Tibial nerve (tissue), 4 donors: ENCODE measurements around the gene OR5D13. TPM values are rescaled to one million over a fixed set of nuclear protein-coding genes. Genes with fewer than 3 reads are reported as not detected.

ENCODE experiments used
- DNase-seq, 2 donors: peaks; one replicate each; pipeline ENCODE4 v3.0.0-alpha.2; 2019; ENCODE audit warnings: low spot score in 2 of 2
- H3K27ac ChIP-seq, 4 donors: fragments of 200-600 bp; sonication (generic) in 3 of 4; one replicate each; pipeline ENCODE4 v1.5.1; 2017 to 2019; ENCODE audit warnings: mild to moderate bottlenecking in 1 of 4
- H3K27me3 ChIP-seq, 2 donors: fragments of 200-600 bp; sonication (generic) in 1 of 2; one replicate each; pipeline versions ENCODE4 v1.5.1 to v1.6.0; 2017 to 2019
- H3K36me3 ChIP-seq, 3 donors: fragments of 200-600 bp; sonication (generic); one replicate each; pipeline ENCODE4 v1.5.1; 2018 to 2019
- H3K4me1 ChIP-seq, 4 donors: fragments of 200-600 bp; sonication (generic) in 3 of 4; one replicate each; pipeline ENCODE4 v1.5.1; 2017 to 2019
- H3K4me3 ChIP-seq, 4 donors: fragments of 200-600 bp; sonication (generic) in 3 of 4; one replicate each; pipeline ENCODE4 v1.5.1; 2017 to 2019; ENCODE audit warnings: mild to moderate bottlenecking in 1 of 4, moderate library complexity in 1 of 4
- H3K9me3 ChIP-seq, 4 donors: fragments of 200-600 bp; sonication (generic) in 3 of 4; one replicate each; pipeline ENCODE4 v1.5.1; 2017 to 2019
- EP300 ChIP-seq, 2 donors: sonication (generic); formaldehyde crosslinking; IDR thresholded peaks; one replicate each; pipeline ENCODE4 v1.6.1; 2017; ENCODE audit warnings: antibody characterized with exemption in 2 of 2, mild to moderate bottlenecking in 1 of 2
- POLR2A ChIP-seq, 2 donors: fragments of 450-650 bp; IDR thresholded peaks; one replicate each; pipeline ENCODE4 v1.6.1; 2017; ENCODE audit warnings: antibody characterized with exemption in 2 of 2, mild to moderate bottlenecking in 2 of 2, moderate library complexity in 2 of 2
- WGBS, 2 donors: methylation state at CpG; one replicate each; pipeline ENCODE4 v1.1.5; 2018; 5-methylcytosine and 5-hydroxymethylcytosine counted together
- total RNA-seq, 4 donors: library from RNA; depleted of rRNA; stranded (reverse); fragments of >200 nt; gene quantifications; one replicate each; pipeline ENCODE4 v1.1.0, GENCODE V29; 2016
- TF ChIP-seq, protein P1 (sequence below), 5 experiments: fragments of 200-600 bp in 3 of 5; fragments of 450-650 bp in 2 of 5; sonication (generic) in 3 of 5; IDR thresholded peaks; one replicate each; pipeline ENCODE4 v1.5.1; 2016 to 2019; ENCODE audit warnings: antibody characterized with exemption in 5 of 5, mild to moderate bottlenecking in 3 of 5, moderate library complexity in 2 of 5

The OR5D13 gene, protein sequence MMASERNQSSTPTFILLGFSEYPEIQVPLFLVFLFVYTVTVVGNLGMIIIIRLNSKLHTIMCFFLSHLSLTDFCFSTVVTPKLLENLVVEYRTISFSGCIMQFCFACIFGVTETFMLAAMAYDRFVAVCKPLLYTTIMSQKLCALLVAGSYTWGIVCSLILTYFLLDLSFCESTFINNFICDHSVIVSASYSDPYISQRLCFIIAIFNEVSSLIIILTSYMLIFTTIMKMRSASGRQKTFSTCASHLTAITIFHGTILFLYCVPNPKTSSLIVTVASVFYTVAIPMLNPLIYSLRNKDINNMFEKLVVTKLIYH
- not detected for total RNA-seq

DNA sequence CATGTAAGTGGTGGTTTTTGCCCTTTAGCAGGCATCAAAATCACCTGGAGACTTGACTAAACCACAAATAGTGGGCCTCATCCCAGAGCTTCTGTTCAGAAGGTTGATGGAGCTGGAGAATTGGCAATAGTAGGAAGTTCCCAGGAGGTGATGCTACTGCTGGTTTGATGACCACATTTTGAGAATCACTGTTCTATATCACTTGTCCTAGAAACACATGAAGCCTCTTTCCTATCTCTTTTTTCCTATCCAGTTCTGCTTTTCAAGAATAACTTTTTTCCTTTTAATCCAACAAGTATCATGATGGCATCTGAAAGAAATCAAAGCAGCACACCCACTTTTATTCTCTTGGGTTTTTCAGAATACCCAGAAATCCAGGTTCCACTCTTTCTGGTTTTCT, at the start of gene OR5D13:
OR5D13 (plus strand) TSS at position 301 of the 400 bp plus-strand sequence; CDS start at position 301, 0 bp downstream.
- Histone ChIP-seq H3K36me3 (no peaks in the 10 kb centered on the region), H3K27ac (no peak within 1 kb of the TSS), H3K4me3 (no peak within 1 kb of the TSS), H3K4me1 (no peaks in the 10 kb centered on the region), H3K27me3 (no peaks in the 10 kb centered on the region), H3K9me3 (peaks cover 0 to 6% (median 0%) of the 10 kb centered on the region in 4 donors)
- no peak for TF ChIP-seq POLR2A (IDR thresholded peaks at IDR 0.05)
- no peak for DNase-seq

DNA sequence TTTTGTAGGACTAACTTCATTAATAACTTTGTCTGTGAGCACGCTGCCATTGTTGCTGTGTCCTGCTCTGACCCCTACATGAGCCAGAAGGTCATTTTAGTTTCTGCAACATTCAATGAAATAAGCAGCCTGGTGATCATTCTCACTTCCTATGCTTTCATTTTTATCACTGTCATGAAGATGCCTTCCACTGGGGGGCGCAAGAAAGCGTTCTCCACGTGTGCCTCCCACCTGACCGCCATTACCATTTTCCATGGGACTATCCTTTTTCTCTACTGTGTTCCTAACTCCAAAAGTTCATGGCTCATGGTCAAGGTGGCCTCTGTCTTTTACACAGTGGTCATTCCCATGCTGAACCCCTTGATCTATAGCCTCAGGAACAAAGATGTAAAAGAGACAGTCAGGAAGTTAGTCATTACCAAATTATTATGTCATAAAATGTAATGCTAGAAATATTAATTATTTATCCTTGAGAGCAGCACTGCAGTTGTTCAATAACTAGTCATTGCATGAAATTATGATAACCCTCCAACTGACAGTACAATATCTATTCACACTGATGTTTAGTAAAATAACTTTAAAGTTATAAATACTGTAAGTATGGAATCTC, 46.4 kb upstream of the OR5D13 start:
- Histone ChIP-seq H3K36me3 (no peaks in the 10 kb centered on the region), H3K27me3 (no peaks in the 10 kb centered on the region), H3K4me3 (no peak overlapping the region), H3K4me1 (no peaks in the 10 kb centered on the region), H3K27ac (no peak overlapping the region), H3K9me3 (no peaks in the 10 kb centered on the region)
- 31% methylated on average over 5 of the region's 5 CpGs for WGBS, 2 donors
- DNase-seq, result no peak
- TF ChIP-seq, protein P1, sequence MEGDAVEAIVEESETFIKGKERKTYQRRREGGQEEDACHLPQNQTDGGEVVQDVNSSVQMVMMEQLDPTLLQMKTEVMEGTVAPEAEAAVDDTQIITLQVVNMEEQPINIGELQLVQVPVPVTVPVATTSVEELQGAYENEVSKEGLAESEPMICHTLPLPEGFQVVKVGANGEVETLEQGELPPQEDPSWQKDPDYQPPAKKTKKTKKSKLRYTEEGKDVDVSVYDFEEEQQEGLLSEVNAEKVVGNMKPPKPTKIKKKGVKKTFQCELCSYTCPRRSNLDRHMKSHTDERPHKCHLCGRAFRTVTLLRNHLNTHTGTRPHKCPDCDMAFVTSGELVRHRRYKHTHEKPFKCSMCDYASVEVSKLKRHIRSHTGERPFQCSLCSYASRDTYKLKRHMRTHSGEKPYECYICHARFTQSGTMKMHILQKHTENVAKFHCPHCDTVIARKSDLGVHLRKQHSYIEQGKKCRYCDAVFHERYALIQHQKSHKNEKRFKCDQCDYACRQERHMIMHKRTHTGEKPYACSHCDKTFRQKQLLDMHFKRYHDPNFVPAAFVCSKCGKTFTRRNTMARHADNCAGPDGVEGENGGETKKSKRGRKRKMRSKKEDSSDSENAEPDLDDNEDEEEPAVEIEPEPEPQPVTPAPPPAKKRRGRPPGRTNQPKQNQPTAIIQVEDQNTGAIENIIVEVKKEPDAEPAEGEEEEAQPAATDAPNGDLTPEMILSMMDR (IDR thresholded peaks at IDR 0.05), result no peak
- no peak for TF ChIP-seq POLR2A (IDR thresholded peaks at IDR 0.05)
- TF ChIP-seq EP300 (IDR thresholded peaks at IDR 0.05), result no peak

DNA sequence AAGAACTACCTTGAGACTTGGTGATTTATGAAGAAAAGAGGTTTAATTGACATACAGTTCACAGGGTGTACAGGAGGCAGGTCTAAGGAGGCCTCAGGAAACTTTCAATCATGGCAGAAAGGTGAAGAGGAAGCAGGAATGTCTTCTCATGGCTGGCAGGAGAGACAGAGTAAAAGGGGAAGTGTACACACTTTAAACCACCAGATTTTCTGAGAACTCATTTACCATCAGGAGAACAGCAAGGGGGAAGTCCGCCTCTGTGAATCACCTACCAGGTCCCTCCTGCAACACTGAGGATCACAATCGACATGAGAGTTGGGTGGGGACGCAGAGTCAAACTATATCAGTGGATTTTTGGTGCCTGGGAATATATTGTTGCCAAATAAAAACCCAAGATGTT, 40.3 kb upstream of the OR5D13 start:
- Histone ChIP-seq H3K4me3 (no peak overlapping the region), H3K27ac (no peak overlapping the region), H3K36me3 (no peaks in the 10 kb centered on the region), H3K9me3 (no peaks in the 10 kb centered on the region), H3K27me3 (no peaks in the 10 kb centered on the region), H3K4me1 (no peaks in the 10 kb centered on the region)
- DNase-seq, result no peak
- WGBS, 2 donors, result 56 to 76% methylated on average over 3 of the region's 3 CpGs
- no peak for TF ChIP-seq EP300 (IDR thresholded peaks at IDR 0.05)
- TF ChIP-seq, protein P1 (IDR thresholded peaks at IDR 0.05), result no peak
- TF ChIP-seq POLR2A (IDR thresholded peaks at IDR 0.05), result no peak

DNA sequence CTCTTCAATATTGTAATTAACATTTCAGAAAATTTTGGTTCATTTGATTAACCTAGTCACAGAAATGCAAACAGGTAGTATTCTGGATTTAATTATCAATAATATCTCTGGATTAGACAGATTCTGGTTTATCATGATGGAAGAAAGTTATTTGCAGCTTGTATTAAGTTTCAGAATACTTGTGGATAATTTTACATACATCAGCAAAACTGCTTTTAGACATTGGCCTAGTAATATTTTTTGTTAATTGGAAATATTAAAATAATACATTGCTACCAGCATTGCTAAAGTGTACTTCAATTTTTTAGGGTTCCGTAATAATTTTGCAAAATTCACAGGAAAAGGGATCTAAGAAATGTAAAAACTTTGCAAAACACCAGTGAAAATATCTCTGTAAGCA, 18.4 kb downstream of the OR5D13 start:
- H3K27ac ChIP-seq, result no peak overlapping the region
- 85 to 93% methylated on average over 1 of the region's 1 CpG for WGBS, 2 donors
- H3K4me3 ChIP-seq, result no peak overlapping the region
- H3K9me3 ChIP-seq, result no peaks in the 10 kb centered on the region
- no peaks in the 10 kb centered on the region for H3K4me1 ChIP-seq
- no peaks in the 10 kb centered on the region for H3K36me3 ChIP-seq
- no peak for DNase-seq
- no peaks in the 10 kb centered on the region for H3K27me3 ChIP-seq
- TF ChIP-seq POLR2A (IDR thresholded peaks at IDR 0.05) (no peak), EP300 (IDR thresholded peaks at IDR 0.05) (no peak)
- TF ChIP-seq, protein P1 (IDR thresholded peaks at IDR 0.05), result no peak

DNA sequence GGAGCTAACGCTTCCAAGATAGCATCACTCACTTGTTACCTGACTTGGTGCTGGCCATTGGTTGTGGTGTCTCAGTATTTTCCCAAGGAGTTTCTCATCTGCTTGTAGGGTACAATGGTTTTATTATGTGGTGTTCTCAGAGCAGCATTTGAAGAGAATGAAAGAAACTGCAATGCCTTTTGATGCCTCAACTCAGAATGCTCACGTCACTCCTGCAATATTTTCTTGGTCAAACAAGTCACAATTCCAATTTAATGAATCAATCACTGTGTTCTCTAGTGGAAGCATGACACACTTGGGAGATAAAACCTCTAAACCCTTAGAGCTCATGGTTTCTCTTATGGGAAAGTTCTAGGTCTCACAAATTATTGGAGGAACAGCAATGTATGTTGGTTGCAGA, 20.1 kb downstream of the OR5D13 start:
- Histone ChIP-seq H3K9me3 (no peaks in the 10 kb centered on the region), H3K4me3 (no peak overlapping the region), H3K27ac (no peak overlapping the region), H3K36me3 (no peaks in the 10 kb centered on the region), H3K4me1 (no peaks in the 10 kb centered on the region), H3K27me3 (no peaks in the 10 kb centered on the region)
- 41 to 77% methylated on average over 2 of the region's 2 CpGs for WGBS, 2 donors
- TF ChIP-seq EP300 (IDR thresholded peaks at IDR 0.05) (no peak), POLR2A (IDR thresholded peaks at IDR 0.05) (no peak)
- TF ChIP-seq, protein P1 (IDR thresholded peaks at IDR 0.05), result no peak
- DNase-seq, result no peak
